ENCODE data around the gene ADCYAP1R1.
A peak's percentile ranks its signal among the peaks of the same experiment; 100 is the strongest.

ADCYAP1R1 gene

GRCh38 chr7:31087351-31087750 is 35.2 kb downstream of the ADCYAP1R1 start:
- no peak for DNase-seq (ENCODE audit: low read depth)

- no peak for DNase-seq (ENCODE audit: low read depth)
These were observed 39.9 kb downstream of the ADCYAP1R1 start for GRCh38 chr7:31091924-31092434.

- DNase-seq (ENCODE audit: low read depth), result no peak
These were observed 40.5 kb downstream of the ADCYAP1R1 start for GRCh38 chr7:31092606-31093005.

- no peak for DNase-seq (ENCODE audit: low read depth)
These were observed 41.2 kb downstream of the ADCYAP1R1 start for GRCh38 chr7:31093282-31093681.

- DNase-seq (ENCODE audit: low read depth), result no peak
These were observed 42.2 kb downstream of the ADCYAP1R1 start for GRCh38 chr7:31094271-31094670.

GRCh38 chr7:31095286-31096197 is 43.4 kb downstream of the ADCYAP1R1 start:
- DNase-seq (ENCODE audit: low read depth), result no peak

GRCh38 chr7:31096198-31096876 is 44.2 kb downstream of the ADCYAP1R1 start:
- no peak for DNase-seq (ENCODE audit: low read depth)

GRCh38 chr7:31096877-31097258 is 44.8 kb downstream of the ADCYAP1R1 start:
- no peak for DNase-seq (ENCODE audit: low read depth)

- DNase-seq (ENCODE audit: low read depth), result no peak
These were observed 46.7 kb downstream of the ADCYAP1R1 start for GRCh38 chr7:31098642-31099360.

- DNase-seq (ENCODE audit: low read depth), result no peak
These were observed 47.6 kb downstream of the ADCYAP1R1 start for GRCh38 chr7:31099451-31100444.

GRCh38 chr7:31100445-31100844 is 48.3 kb downstream of the ADCYAP1R1 start:
- DNase-seq (ENCODE audit: low read depth), result peak; percentile 1

- DNase-seq (ENCODE audit: low read depth), result no peak
These were observed 48.8 kb downstream of the ADCYAP1R1 start for GRCh38 chr7:31100871-31101270.

GRCh38 chr7:31101544-31101943 is 49.4 kb downstream of the ADCYAP1R1 start:
- DNase-seq (ENCODE audit: low read depth), result no peak

- no peak for DNase-seq (ENCODE audit: low read depth)
These were observed 50.3 kb downstream of the ADCYAP1R1 start for GRCh38 chr7:31102151-31102972.

GRCh38 chr7:31102973-31103850 is 51.1 kb downstream of the ADCYAP1R1 start:
- DNase-seq (ENCODE audit: low read depth), result no peak

- DNase-seq (ENCODE audit: low read depth), result no peak
These were observed 52.5 kb downstream of the ADCYAP1R1 start for GRCh38 chr7:31104361-31105255.

- no peak for DNase-seq (ENCODE audit: low read depth)
These were observed 53.3 kb downstream of the ADCYAP1R1 start for GRCh38 chr7:31105256-31105950.

All from amniotic epithelial cell (primary cell).